HL-60 (cell line): ENCODE results near the gene NEAT1.

Experiments used
- DNase-seq, 2 experiments: peaks; one replicate each; pipeline ENCODE4 v3.0.0-alpha.2; 2010 to 2020; ENCODE audit warnings: low read depth in 1 of 2, low spot score in 1 of 2
- H3K27ac ChIP-seq: fragments of 250-450 bp; sonication (Bioruptor Pico); replicated peaks from 2 replicates; pipeline ENCODE4 v1.5.1; 2020; ENCODE audit warnings: mild to moderate bottlenecking, moderate library complexity
- H3K27me3 ChIP-seq: fragments of 250-450 bp; sonication (Bioruptor Pico); 2 replicates; pipeline ENCODE4 v1.5.1; 2021; ENCODE audit warnings: mild to moderate bottlenecking, moderate library complexity; ENCODE audit not compliant: insufficient read depth, poor library complexity, severe bottlenecking
- H3K4me3 ChIP-seq: replicated peaks from 2 replicates; pipeline ENCODE4 v1.5.1; 2011; ENCODE audit warnings: mild to moderate bottlenecking, control low read depth, low read length; ENCODE audit not compliant: insufficient read depth
- CTCF ChIP-seq: IDR thresholded peaks from one replicate; pipeline ENCODE4 v1.5.1; 2011; ENCODE audit warnings: low read length, control low read depth, inconsistent platforms; ENCODE audit not compliant: insufficient read depth
- GABPA ChIP-seq: IDR thresholded peaks from 2 replicates; pipeline ENCODE4 v1.6.1; 2012; ENCODE audit warnings: low read depth
- POLR2AphosphoS5 ChIP-seq: IDR thresholded peaks from 2 replicates; pipeline ENCODE4 v1.6.1; 2012; ENCODE audit warnings: low read depth
- REST ChIP-seq: IDR thresholded peaks from 2 replicates; pipeline ENCODE4 v1.6.1; 2012; ENCODE audit warnings: low read depth; ENCODE audit not compliant: insufficient replicate concordance
- SPI1 ChIP-seq: IDR thresholded peaks from 2 replicates; pipeline ENCODE4 v1.6.1; 2012; ENCODE audit warnings: low read depth, mild to moderate bottlenecking, borderline replicate concordance

NEAT1 gene

GRCh38 chr11:65376138-65376713 is 46.4 kb upstream of the NEAT1 start:
- Histone ChIP-seq H3K27ac (no peak overlapping the region), H3K27me3 (no peaks in the 10 kb centered on the region), H3K4me3 (no peak overlapping the region)
- TF ChIP-seq CTCF (no peak), GABPA (no peak), REST (no peak), SPI1 (no peak), POLR2AphosphoS5 (no peak)
- DNase-seq = no peak

GRCh38 chr11:65377036-65377435 is 45.6 kb upstream of the NEAT1 start:
- Histone ChIP-seq H3K27ac (no peak overlapping the region), H3K27me3 (no peaks in the 10 kb centered on the region), H3K4me3 (no peak overlapping the region)
- no peak for TF ChIP-seq POLR2AphosphoS5
- TF ChIP-seq GABPA = no peak
- TF ChIP-seq REST = no peak
- TF ChIP-seq CTCF = no peak
- no peak for TF ChIP-seq SPI1
- DNase-seq = no peak

- TF ChIP-seq REST (no peak), GABPA (no peak), SPI1 (no peak), CTCF (no peak), POLR2AphosphoS5 (no peak)
- peak overlapping the region; percentile 43 for H3K27ac ChIP-seq
- DNase-seq = no peak
- H3K4me3 ChIP-seq = no peak overlapping the region
- H3K27me3 ChIP-seq = no peaks in the 10 kb centered on the region
These were observed 44.8 kb upstream of the NEAT1 start for GRCh38 chr11:65377777-65378176.
